Measurements from ENCODE around the gene ADD2.

Gene ADD2

DNA sequence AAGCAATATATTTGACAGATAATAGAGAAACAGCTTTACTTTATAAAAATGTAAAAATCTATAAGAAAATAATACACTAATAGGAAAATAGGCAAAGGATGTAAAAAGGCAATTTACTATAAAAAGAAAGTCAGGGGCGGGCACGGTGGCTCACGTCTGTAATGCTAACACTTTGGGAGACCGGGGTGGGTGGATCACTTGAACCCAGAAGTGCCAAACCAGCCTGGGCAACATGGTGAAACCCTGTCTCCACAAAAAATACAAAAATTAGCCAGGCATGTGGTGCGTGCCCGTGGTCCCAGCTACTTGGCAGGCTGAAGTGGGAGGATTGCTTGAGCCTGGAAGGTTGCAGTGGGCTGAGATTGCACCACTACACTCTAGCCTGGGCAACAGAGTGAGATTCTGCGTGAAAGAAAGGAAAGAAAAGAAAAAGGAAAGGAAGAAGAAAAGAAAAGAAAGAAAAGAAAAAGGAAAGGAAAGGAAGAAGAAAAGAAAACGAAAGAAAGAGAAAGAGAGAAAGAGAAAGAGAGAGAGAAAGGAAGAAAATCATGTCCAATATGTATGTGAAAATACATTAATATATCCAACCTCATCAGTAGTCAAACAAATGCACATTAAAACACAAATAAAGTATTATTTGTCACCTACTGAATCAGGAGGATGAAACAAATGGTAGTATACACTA lies 65.1 kb downstream of the ADD2 start:
- no peak overlapping the region for H4K91ac ChIP-seq (ENCODE audit: low read length)
- H2BK5ac ChIP-seq (ENCODE audit: low read depth, low read length, poor library complexity, severe bottlenecking) = no peak overlapping the region
- no peak overlapping the region for H3K4me2 ChIP-seq (ENCODE audit: low read length, poor library complexity, severe bottlenecking)
- no peaks in the 10 kb centered on the region for H3K4me1 ChIP-seq (ENCODE audit: control insufficient read depth, insufficient read depth, low read depth, low read length)
- H3K27ac ChIP-seq (ENCODE audit: low read length, poor library complexity, severe bottlenecking) = no peak overlapping the region
- H2BK15ac ChIP-seq (ENCODE audit: low read depth, poor library complexity, severe bottlenecking) = no peak overlapping the region
- no peak overlapping the region for H3K14ac ChIP-seq (ENCODE audit: low read length in 2 of 2)
- no peak overlapping the region for H3K9ac ChIP-seq (ENCODE audit: low read length)
- H3K18ac ChIP-seq (ENCODE audit: low read depth in 1 of 2, low read length in 2 of 2) = no peak overlapping the region
- no peak overlapping the region for H4K8ac ChIP-seq (ENCODE audit: low read length)
- no peak overlapping the region for H3K23ac ChIP-seq (ENCODE audit: low read length in 2 of 2)
- H3K79me1 ChIP-seq (replicated peaks; ENCODE audit: low read length, poor library complexity, severe bottlenecking) = no peaks in the 10 kb centered on the region
- DNase-seq = no peak
- no peak overlapping the region for H3K4ac ChIP-seq (ENCODE audit: low read depth in 1 of 2, low read length in 2 of 2)
- no peaks in the 10 kb centered on the region for H3K36me3 ChIP-seq (ENCODE audit: control insufficient read depth in 1 of 2, insufficient read depth in 2 of 2, low read depth in 1 of 2, low read length in 2 of 2)
- H2BK120ac ChIP-seq (ENCODE audit: low read depth, low read length) = no peak overlapping the region
- no peaks in the 10 kb centered on the region for H3K9me3 ChIP-seq (ENCODE audit: control insufficient read depth, low read length)
- H3K4me3 ChIP-seq (ENCODE audit: insufficient read depth in 1 of 2, low read depth in 1 of 2, low read length in 2 of 2) = no peak overlapping the region
- H2AFZ ChIP-seq (ENCODE audit: low read depth, low read length) = no peak overlapping the region
- H3K27me3 ChIP-seq (ENCODE audit: control insufficient read depth in 1 of 2, insufficient read depth in 1 of 2, low read length in 2 of 2) = peaks cover 0 to 4% of the 10 kb centered on the region in 2 experiments
- 79% methylated on average over 8 of the region's 8 CpGs for WGBS
- no peak overlapping the region for H2BK12ac ChIP-seq (ENCODE audit: low read length in 2 of 2)
- no peak overlapping the region for H2AK5ac ChIP-seq (ENCODE audit: low read length, severe bottlenecking)

DNA sequence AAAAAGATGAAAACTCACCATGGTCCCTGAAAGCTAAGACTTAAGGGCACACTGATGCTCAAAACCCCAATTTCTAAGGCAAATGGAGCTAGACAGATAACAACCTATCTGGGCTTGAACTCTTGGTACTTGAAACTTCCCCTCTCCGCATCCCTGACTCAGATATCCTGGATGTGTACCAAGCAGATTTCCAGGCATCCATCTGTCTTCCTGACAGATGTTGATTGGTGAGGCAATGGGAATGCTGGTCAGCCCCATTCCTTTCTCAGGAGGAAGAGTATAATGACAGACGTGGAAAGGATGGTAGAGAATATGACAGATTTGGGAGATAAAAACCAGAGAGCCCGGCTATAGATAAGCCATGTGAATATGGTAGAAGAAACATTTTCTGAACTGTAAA lies 69.2 kb downstream of the ADD2 start:
- Histone ChIP-seq H2BK5ac (ENCODE audit: low read depth, low read length, poor library complexity, severe bottlenecking) (no peak overlapping the region), H3K4me2 (ENCODE audit: low read length, poor library complexity, severe bottlenecking) (no peak overlapping the region)
- WGBS = 71% methylated on average over 3 of the region's 3 CpGs

DNA sequence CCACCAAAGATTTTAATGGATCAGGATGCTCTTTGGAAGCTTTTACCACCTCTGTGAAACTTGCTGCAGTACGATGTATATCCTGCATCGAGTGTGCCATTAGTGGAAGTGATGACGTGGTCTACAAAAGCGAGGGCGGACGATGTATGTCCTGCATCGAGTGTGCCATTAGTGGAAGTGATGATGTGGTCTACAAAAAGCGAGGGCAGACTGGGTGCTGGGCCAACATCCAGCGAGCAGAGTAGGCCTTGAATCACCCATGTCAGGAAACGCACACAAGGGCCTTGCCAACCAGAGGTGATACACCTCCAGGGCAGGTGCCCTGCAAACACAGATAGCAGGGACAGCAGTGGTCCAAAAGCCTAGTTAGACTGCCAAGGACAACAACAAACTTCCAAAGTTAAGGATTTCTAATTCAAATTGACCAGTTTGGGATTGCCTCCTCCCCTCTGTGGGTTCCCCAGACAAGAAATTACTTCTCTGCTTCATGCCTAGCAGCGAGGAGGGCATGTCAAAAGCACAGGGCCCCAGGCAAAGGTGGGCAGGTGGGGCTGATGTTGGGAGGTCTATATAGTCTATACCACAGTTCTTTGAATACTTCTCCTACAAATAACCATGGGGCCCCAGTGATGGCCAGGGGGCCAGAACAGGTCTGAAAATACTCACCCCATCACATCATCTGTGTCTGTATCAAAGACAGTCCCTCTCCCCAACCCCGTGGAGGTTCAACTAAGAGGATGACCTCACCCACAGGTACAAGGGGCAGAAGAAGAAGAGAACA lies 70.2 kb downstream of the ADD2 start:
- WGBS = 83% methylated on average over 11 of the region's 12 CpGs

More for the DNA sequence above, 69.2 kb downstream of the ADD2 start:
- H3K79me1 ChIP-seq (replicated peaks; ENCODE audit: low read length, poor library complexity, severe bottlenecking) = no peaks in the 10 kb centered on the region
- no peak overlapping the region for H4K91ac ChIP-seq (ENCODE audit: low read length)
- no peak overlapping the region for H3K27ac ChIP-seq (ENCODE audit: low read length, poor library complexity, severe bottlenecking)
- H3K4ac ChIP-seq (ENCODE audit: low read depth in 1 of 2, low read length in 2 of 2) = no peak overlapping the region
- no peak overlapping the region for H3K18ac ChIP-seq (ENCODE audit: low read depth in 1 of 2, low read length in 2 of 2)
- H3K9me3 ChIP-seq (ENCODE audit: control insufficient read depth, low read length) = no peaks in the 10 kb centered on the region
- no peak overlapping the region for H3K9ac ChIP-seq (ENCODE audit: low read length)
- H3K14ac ChIP-seq (ENCODE audit: low read length in 2 of 2) = no peak overlapping the region
- no peak overlapping the region for H4K8ac ChIP-seq (ENCODE audit: low read length)
- no peak overlapping the region for H2BK15ac ChIP-seq (ENCODE audit: low read depth, poor library complexity, severe bottlenecking)
- H2AK5ac ChIP-seq (ENCODE audit: low read length, severe bottlenecking) = no peak overlapping the region
- no peak overlapping the region for H2BK12ac ChIP-seq (ENCODE audit: low read length in 2 of 2)
- no peak overlapping the region for H2AFZ ChIP-seq (ENCODE audit: low read depth, low read length)
- no peak overlapping the region for H3K4me3 ChIP-seq (ENCODE audit: insufficient read depth in 1 of 2, low read depth in 1 of 2, low read length in 2 of 2)
- H3K36me3 ChIP-seq (ENCODE audit: control insufficient read depth in 1 of 2, insufficient read depth in 2 of 2, low read depth in 1 of 2, low read length in 2 of 2) = no peaks in the 10 kb centered on the region
- H3K23ac ChIP-seq (ENCODE audit: low read length in 2 of 2) = no peak overlapping the region
- no peaks in the 10 kb centered on the region for H3K4me1 ChIP-seq (ENCODE audit: control insufficient read depth, insufficient read depth, low read depth, low read length)
- H2BK120ac ChIP-seq (ENCODE audit: low read depth, low read length) = no peak overlapping the region
- peaks cover 9 to 11% of the 10 kb centered on the region in 2 experiments for H3K27me3 ChIP-seq (ENCODE audit: control insufficient read depth in 1 of 2, insufficient read depth in 1 of 2, low read length in 2 of 2)
- no peak for DNase-seq

DNA sequence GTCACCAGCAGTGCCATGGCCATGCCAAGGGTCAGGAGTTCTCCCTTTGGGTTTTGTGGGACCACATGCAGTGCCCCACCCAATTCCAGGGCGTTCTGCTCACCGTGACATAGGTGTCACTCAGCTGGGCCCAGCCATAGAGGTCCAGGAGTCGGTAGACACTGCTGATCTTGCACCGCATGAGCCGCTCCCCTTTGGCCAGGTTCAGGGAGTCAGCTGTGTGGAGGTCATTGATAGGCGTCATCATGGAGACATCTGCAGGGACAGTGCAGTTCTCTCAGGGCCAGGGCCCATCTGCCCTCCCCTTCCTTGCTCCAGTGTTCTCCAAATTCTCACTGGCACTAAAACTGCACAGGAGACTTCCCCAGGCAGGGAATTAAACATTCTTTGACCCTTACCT lies 71.9 kb downstream of the ADD2 start:
- H2AFZ ChIP-seq (ENCODE audit: low read depth, low read length) = no peak overlapping the region
- H3K9me3 ChIP-seq (ENCODE audit: control insufficient read depth, low read length) = no peaks in the 10 kb centered on the region
- no peak overlapping the region for H3K23ac ChIP-seq (ENCODE audit: low read length in 2 of 2)
- H4K91ac ChIP-seq (ENCODE audit: low read length) = peak overlapping the region; percentile 35
- 79% methylated on average over 6 of the region's 6 CpGs for WGBS
- H3K18ac ChIP-seq (ENCODE audit: low read depth in 1 of 2, low read length in 2 of 2) = no peak overlapping the region
- H3K27ac ChIP-seq (ENCODE audit: low read length, poor library complexity, severe bottlenecking) = no peak overlapping the region
- H3K14ac ChIP-seq (ENCODE audit: low read length in 2 of 2) = no peak overlapping the region
- no peak overlapping the region for H3K4me2 ChIP-seq (ENCODE audit: low read length, poor library complexity, severe bottlenecking)
- H2BK15ac ChIP-seq (ENCODE audit: low read depth, poor library complexity, severe bottlenecking) = no peak overlapping the region
- H3K36me3 ChIP-seq (ENCODE audit: control insufficient read depth in 1 of 2, insufficient read depth in 2 of 2, low read depth in 1 of 2, low read length in 2 of 2) = no peaks in the 10 kb centered on the region
- H3K27me3 ChIP-seq (ENCODE audit: control insufficient read depth in 1 of 2, insufficient read depth in 1 of 2, low read length in 2 of 2) = peaks cover 23 to 29% of the 10 kb centered on the region in 2 experiments
- no peak overlapping the region for H2AK5ac ChIP-seq (ENCODE audit: low read length, severe bottlenecking)
- H2BK12ac ChIP-seq (ENCODE audit: low read length in 2 of 2) = no peak overlapping the region
- no peak for DNase-seq
- no peaks in the 10 kb centered on the region for H3K4me1 ChIP-seq (ENCODE audit: control insufficient read depth, insufficient read depth, low read depth, low read length)
- no peak overlapping the region for H2BK5ac ChIP-seq (ENCODE audit: low read depth, low read length, poor library complexity, severe bottlenecking)
- no peak overlapping the region for H3K4ac ChIP-seq (ENCODE audit: low read depth in 1 of 2, low read length in 2 of 2)
- no peaks in the 10 kb centered on the region for H3K79me1 ChIP-seq (replicated peaks; ENCODE audit: low read length, poor library complexity, severe bottlenecking)
- H3K9ac ChIP-seq (ENCODE audit: low read length) = no peak overlapping the region
- H3K4me3 ChIP-seq (ENCODE audit: insufficient read depth in 1 of 2, low read depth in 1 of 2, low read length in 2 of 2) = no peak overlapping the region
- no peak overlapping the region for H4K8ac ChIP-seq (ENCODE audit: low read length)
- H2BK120ac ChIP-seq (ENCODE audit: low read depth, low read length) = no peak overlapping the region

More for the DNA sequence above, 70.2 kb downstream of the ADD2 start:
- no peak overlapping the region for H2BK120ac ChIP-seq (ENCODE audit: low read depth, low read length)
- no peaks in the 10 kb centered on the region for H3K9me3 ChIP-seq (ENCODE audit: control insufficient read depth, low read length)
- no peaks in the 10 kb centered on the region for H3K79me1 ChIP-seq (replicated peaks; ENCODE audit: low read length, poor library complexity, severe bottlenecking)
- H2BK15ac ChIP-seq (ENCODE audit: low read depth, poor library complexity, severe bottlenecking) = no peak overlapping the region
- H3K4me3 ChIP-seq (ENCODE audit: insufficient read depth in 1 of 2, low read depth in 1 of 2, low read length in 2 of 2) = no peak overlapping the region
- no peak for DNase-seq
- H3K4me1 ChIP-seq (ENCODE audit: control insufficient read depth, insufficient read depth, low read depth, low read length) = no peaks in the 10 kb centered on the region
- H3K18ac ChIP-seq (ENCODE audit: low read depth in 1 of 2, low read length in 2 of 2) = no peak overlapping the region
- H2BK12ac ChIP-seq (ENCODE audit: low read length in 2 of 2) = no peak overlapping the region
- no peak overlapping the region for H2BK5ac ChIP-seq (ENCODE audit: low read depth, low read length, poor library complexity, severe bottlenecking)
- no peak overlapping the region for H4K91ac ChIP-seq (ENCODE audit: low read length)
- H3K23ac ChIP-seq (ENCODE audit: low read length in 2 of 2) = no peak overlapping the region
- H3K14ac ChIP-seq (ENCODE audit: low read length in 2 of 2) = no peak overlapping the region
- no peak overlapping the region for H3K4me2 ChIP-seq (ENCODE audit: low read length, poor library complexity, severe bottlenecking)
- no peak overlapping the region for H3K9ac ChIP-seq (ENCODE audit: low read length)
- no peak overlapping the region for H3K4ac ChIP-seq (ENCODE audit: low read depth in 1 of 2, low read length in 2 of 2)
- H2AFZ ChIP-seq (ENCODE audit: low read depth, low read length) = no peak overlapping the region
- H2AK5ac ChIP-seq (ENCODE audit: low read length, severe bottlenecking) = no peak overlapping the region
- H4K8ac ChIP-seq (ENCODE audit: low read length) = no peak overlapping the region
- H3K27ac ChIP-seq (ENCODE audit: low read length, poor library complexity, severe bottlenecking) = no peak overlapping the region
- H3K27me3 ChIP-seq (ENCODE audit: control insufficient read depth in 1 of 2, insufficient read depth in 1 of 2, low read length in 2 of 2) = peaks cover 13 to 21% of the 10 kb centered on the region in 2 experiments
- H3K36me3 ChIP-seq (ENCODE audit: control insufficient read depth in 1 of 2, insufficient read depth in 2 of 2, low read depth in 1 of 2, low read length in 2 of 2) = no peaks in the 10 kb centered on the region

Measured in mesenchymal stem cell (in vitro differentiated cells and primary cell).